H1 (cell line): Measurements from ENCODE around the gene MAFB. TPM values are rescaled to one million over a fixed set of nuclear protein-coding genes. Genes with fewer than 3 reads are reported as not detected.

Experiments used
- CTCF ChIA-PET: fragments of 300-600 bp; sonication (Branson Sonifier 250); formaldehyde crosslinking; loops from one replicate; lab custom pipeline; 2021; ENCODE audit not compliant: partially characterized antibody; lab: Charles Lee
- POLR2A ChIA-PET: fragments of 300-600 bp; sonication (Branson Sonifier 250); formaldehyde crosslinking; loops from one replicate; lab custom pipeline; 2021; ENCODE audit warnings: inconsistent platforms; ENCODE audit not compliant: partially characterized antibody; lab: Charles Lee
- DNase-seq, 2 experiments: peaks; one replicate each; pipeline versions ENCODE4 v3.0.0 to v3.0.0-alpha.2; 2010 to 2022; ENCODE audit warnings: low spot score in 2 of 2, low read depth in 1 of 2, mixed read lengths in 1 of 2
- FAIRE-seq: peaks from 2 replicates; lab custom pipeline; 2011; peaks lifted over from hg19 to GRCh38; lab: Jason Lieb, UNC
- H2AFZ ChIP-seq: 2 replicates; pipeline ENCODE4 v1.8.1; 2012; ENCODE audit warnings: low read length, inconsistent platforms
- H2AK5ac ChIP-seq: 2 replicates; pipeline ENCODE4 v1.6.1; 2013; ENCODE audit warnings: low read depth, low read length
- H2BK120ac ChIP-seq: replicated peaks from 2 replicates; pipeline ENCODE3; 2013; ENCODE audit warnings: low read depth, low read length, inconsistent platforms
- H2BK12ac ChIP-seq: 2 replicates; pipeline ENCODE4 v1.6.1; 2013; ENCODE audit warnings: low read depth, low read length
- H2BK15ac ChIP-seq: 2 replicates; pipeline ENCODE4 v1.6.1; 2013; ENCODE audit warnings: low read length
- H2BK20ac ChIP-seq: 2 replicates; pipeline ENCODE4 v1.6.1; 2013; ENCODE audit warnings: low read length
- H2BK5ac ChIP-seq: 2 replicates; pipeline ENCODE4 v1.6.1; 2013; ENCODE audit warnings: low read depth, low read length
- H3K14ac ChIP-seq: 2 replicates; pipeline ENCODE4 v1.6.1; 2013; ENCODE audit warnings: inconsistent platforms; ENCODE audit not compliant: insufficient read length
- H3K18ac ChIP-seq: 2 replicates; pipeline ENCODE4 v1.6.1; 2013; ENCODE audit warnings: low read length; ENCODE audit errors: extremely low read depth
- H3K23ac ChIP-seq: 2 replicates; pipeline ENCODE4 v1.6.1; 2013; ENCODE audit warnings: inconsistent platforms; ENCODE audit not compliant: insufficient read length
- H3K23me2 ChIP-seq: 2 replicates; pipeline ENCODE4 v1.6.1; 2013; ENCODE audit warnings: low read depth, low read length
- H3K27ac ChIP-seq: 2 replicates; pipeline ENCODE4 v1.6.1; 2011; ENCODE audit warnings: low read depth, low read length, inconsistent platforms
- H3K27me3 ChIP-seq, 4 experiments: replicated peaks in 1 of 4; 1 replicate in 1 of 4; 2 replicates in 3 of 4; pipeline versions ENCODE4 v1.6.1 to v1.8.1; 2011 to 2013; ENCODE audit warnings: low read length in 3 of 4, mild to moderate bottlenecking in 3 of 4, inconsistent platforms in 2 of 4, mixed read lengths in 2 of 4, moderate library complexity in 1 of 4; ENCODE audit not compliant: control insufficient read depth in 3 of 4, insufficient read depth in 3 of 4; ENCODE audit errors: extremely low read depth in 1 of 4
- H3K36me3 ChIP-seq, 4 experiments: 2 replicates each; pipeline versions ENCODE4 v1.6.1 to v1.8.1; 2011 to 2013; ENCODE audit warnings: mild to moderate bottlenecking in 4 of 4, low read length in 3 of 4, moderate library complexity in 2 of 4, control low read depth in 1 of 4, inconsistent platforms in 1 of 4; ENCODE audit not compliant: insufficient read depth in 4 of 4, control insufficient read depth in 2 of 4
- H3K4ac ChIP-seq: replicated peaks from 2 replicates; pipeline ENCODE3; 2013; ENCODE audit warnings: low read length, low read depth, mixed read lengths, inconsistent platforms; ENCODE audit not compliant: insufficient read length
- H3K4me1 ChIP-seq, 4 experiments: replicated peaks in 1 of 4; 1 replicate in 1 of 4; 2 replicates in 3 of 4; pipeline versions ENCODE4 v1.6.1 to v1.8.1; 2011 to 2013; ENCODE audit warnings: low read length in 3 of 4, inconsistent platforms in 2 of 4, mixed read lengths in 1 of 4; ENCODE audit not compliant: insufficient read depth in 4 of 4, control insufficient read depth in 3 of 4
- H3K4me2 ChIP-seq, 2 experiments: 2 replicates each; pipeline versions ENCODE4 v1.6.1 to v1.8.1; 2011 to 2013; ENCODE audit warnings: low read depth in 2 of 2, low read length in 2 of 2, control low read depth in 1 of 2, inconsistent platforms in 1 of 2, mild to moderate bottlenecking in 1 of 2; ENCODE audit not compliant: insufficient read depth in 1 of 2
- H3K4me3 ChIP-seq, 4 experiments: fragments of 200-600, 300-600 bp in 1 of 4; sonication (generic), shearing (Covaris generic), sonication (Bioruptor Twin) in 1 of 4; 2 replicates each; pipeline versions ENCODE4 v1.5.1 to v1.8.1; 2011 to 2016; ENCODE audit warnings: low read length in 4 of 4, low read depth in 3 of 4, control low read depth in 2 of 4, inconsistent platforms in 2 of 4, mild to moderate bottlenecking in 2 of 4, mixed read lengths in 1 of 4, moderate library complexity in 1 of 4; ENCODE audit not compliant: insufficient read depth in 2 of 4; ENCODE audit errors: extremely low read depth in 1 of 4
- H3K56ac ChIP-seq: replicated peaks from 2 replicates; pipeline ENCODE3; 2013; ENCODE audit warnings: low read depth, mild to moderate bottlenecking, mixed read lengths, low read length, inconsistent platforms; ENCODE audit not compliant: insufficient read length
- H3K79me1 ChIP-seq: 2 replicates; pipeline ENCODE4 v1.6.1; 2013; ENCODE audit warnings: low read depth, low read length, control low read depth
- H3K79me2 ChIP-seq, 2 experiments: 2 replicates each; pipeline versions ENCODE4 v1.6.1 to v1.8.1; 2012 to 2013; ENCODE audit warnings: low read length in 2 of 2, mild to moderate bottlenecking in 2 of 2, inconsistent platforms in 1 of 2; ENCODE audit not compliant: insufficient read depth in 2 of 2, control insufficient read depth in 1 of 2
- H3K9ac ChIP-seq, 4 experiments: replicated peaks in 1 of 4; 1 replicate in 1 of 4; 2 replicates in 3 of 4; pipeline versions ENCODE4 v1.6.1 to v1.8.1; 2011 to 2013; ENCODE audit warnings: low read depth in 3 of 4, low read length in 3 of 4, control low read depth in 2 of 4, mild to moderate bottlenecking in 2 of 4, moderate library complexity in 2 of 4, inconsistent platforms in 1 of 4; ENCODE audit errors: extremely low read depth in 1 of 4
- H3K9me3 ChIP-seq, 2 experiments: 2 replicates each; pipeline versions ENCODE4 v1.6.1 to v1.8.1; 2012 to 2013; ENCODE audit warnings: mild to moderate bottlenecking in 2 of 2, moderate library complexity in 2 of 2, control low read depth in 1 of 2, inconsistent platforms in 1 of 2, low read depth in 1 of 2, low read length in 1 of 2, mixed read lengths in 1 of 2; ENCODE audit not compliant: insufficient read depth in 2 of 2
- H4K20me1 ChIP-seq, 2 experiments: replicated peaks in 1 of 2; 2 replicates each; pipeline versions ENCODE3 to v1.8.1; 2011 to 2013; ENCODE audit warnings: inconsistent platforms in 2 of 2, low read length in 2 of 2, mild to moderate bottlenecking in 1 of 2; ENCODE audit not compliant: insufficient read depth in 2 of 2, control insufficient read depth in 1 of 2
- H4K5ac ChIP-seq: 2 replicates; pipeline ENCODE4 v1.6.1; 2013; ENCODE audit warnings: low read length, low read depth, mixed read lengths, inconsistent platforms; ENCODE audit not compliant: insufficient read length
- H4K8ac ChIP-seq: 2 replicates; pipeline ENCODE4 v1.8.0; 2013; ENCODE audit warnings: mild to moderate bottlenecking, moderate library complexity, low read length, inconsistent platforms; ENCODE audit not compliant: insufficient read depth; ENCODE audit errors: extremely low read depth
- H4K91ac ChIP-seq: replicated peaks from 2 replicates; pipeline ENCODE3; 2013; ENCODE audit warnings: low read length, mixed read lengths, inconsistent platforms; ENCODE audit not compliant: insufficient read length
- BACH1 ChIP-seq: IDR thresholded peaks from 2 replicates; pipeline ENCODE4 v1.6.1; 2012; ENCODE audit warnings: low read length, improper control_type of control experiment
- EP300 ChIP-seq, 2 experiments: IDR thresholded peaks; 1 replicate in 1 of 2; 2 replicates in 1 of 2; pipeline ENCODE4 v1.6.1; 2011 to 2012; ENCODE audit warnings: low read depth in 2 of 2, low read length in 2 of 2, mild to moderate bottlenecking in 2 of 2, borderline replicate concordance in 1 of 2, inconsistent platforms in 1 of 2, moderate library complexity in 1 of 2
- EZH2 ChIP-seq: fragments of 200-600 bp; sonication (generic); IDR thresholded peaks from 2 replicates; pipeline ENCODE4 v1.7.1; 2012; ENCODE audit warnings: low read depth, mild to moderate bottlenecking, moderate library complexity, low read length, inconsistent platforms; ENCODE audit not compliant: severe bottlenecking
- FOSL1 ChIP-seq: IDR thresholded peaks from 2 replicates; pipeline ENCODE4 v1.6.1; 2011; ENCODE audit warnings: mild to moderate bottlenecking, low read depth, low read length, moderate library complexity; ENCODE audit not compliant: insufficient read depth
- HDAC2 ChIP-seq, 2 experiments: fragments of 300-600 bp in 1 of 2; sonication (generic) in 1 of 2; IDR thresholded peaks; 2 replicates each; pipeline ENCODE4 v1.6.1; 2011 to 2012; ENCODE audit warnings: low read depth in 2 of 2, low read length in 2 of 2, mild to moderate bottlenecking in 2 of 2, moderate library complexity in 2 of 2, borderline replicate concordance in 1 of 2, inconsistent platforms in 1 of 2
- HDAC6 ChIP-seq: IDR thresholded peaks from one replicate; pipeline ENCODE4 v1.7.1; 2012; ENCODE audit warnings: low read depth, mild to moderate bottlenecking, inconsistent platforms, low read length, moderate library complexity
- MAFK ChIP-seq: IDR thresholded peaks from 2 replicates; pipeline ENCODE4 v1.6.1; 2012; ENCODE audit warnings: low read depth, mild to moderate bottlenecking, improper control_type of control experiment, low read length
- NRF1 ChIP-seq: IDR thresholded peaks from 2 replicates; pipeline ENCODE4 v1.6.1; 2011; ENCODE audit warnings: mild to moderate bottlenecking, low read depth, low read length, improper control_type of control experiment
- POU5F1 ChIP-seq: IDR thresholded peaks from 2 replicates; pipeline ENCODE4 v1.6.1; 2011; ENCODE audit warnings: low read depth, mild to moderate bottlenecking, low read length, moderate library complexity
- SUZ12 ChIP-seq: fragments of 200-600 bp; sonication (generic); IDR thresholded peaks from 2 replicates; pipeline ENCODE4 v1.6.1; 2012; ENCODE audit warnings: mild to moderate bottlenecking, inconsistent platforms, low read length, moderate library complexity, mixed read lengths
- TAF1 ChIP-seq: IDR thresholded peaks from 2 replicates; pipeline ENCODE4 v1.6.1; 2011; ENCODE audit warnings: mild to moderate bottlenecking, low read depth, low read length
- WGBS, 2 experiments: shearing (Covaris generic) in 1 of 2; methylation state at CpG; one replicate each; pipeline versions ENCODE4 v1.1.6 to v1.1.7; 2013 to 2015; ENCODE audit warnings: low lambda C conversion rate in 2 of 2, mixed read lengths in 2 of 2, inconsistent platforms in 1 of 2, low coverage in 1 of 2, missing lambda C conversion rate in 1 of 2; ENCODE audit not compliant: insufficient replicate concordance in 2 of 2, insufficient coverage in 1 of 2, insufficient read length in 1 of 2; ENCODE audit errors: extremely low coverage in 1 of 2, missing lambda C conversion rate in 1 of 2; 5-methylcytosine and 5-hydroxymethylcytosine counted together
- polyA plus RNA-seq, 7 experiments: library from polyadenylated mRNA; depleted of rRNA in 3 of 7; stranded (reverse) in 5 of 7; unstranded in 2 of 7; fragments of >200 nt in 5 of 7; fragments of 200-250 nt in 2 of 7; gene quantifications; 1 replicate in 5 of 7; 2 replicates in 1 of 7; 4 replicates in 1 of 7; pipeline versions ENCODE4 v1.2.1 to v1.2.3, GENCODE V29; 2011 to 2013; ENCODE audit warnings: missing spikeins in 2 of 7, mixed read lengths in 2 of 7
- total RNA-seq: library from RNA; stranded (reverse); fragmentation: NEBNext Ultra II Directional; extraction: Animal tissue kit (Norgen Biotek cat#: 25700); gene quantifications from 2 replicates; pipeline ENCODE4 v1.2.1, GENCODE V29; 2021

Gene MAFB
- total and polyA plus RNA-seq, 2 of the 8 experiments (the other 6 are each of a cell fraction or from before 2014, with no cell fraction given): 0.83 to 1.8 TPM

- no peak overlapping the region for H2BK20ac ChIP-seq
- H3K4me2 ChIP-seq: peak overlapping the region; percentile 44 to 97
- H4K8ac ChIP-seq: no peak overlapping the region
- no peak overlapping the region for H3K9ac ChIP-seq
- H3K18ac ChIP-seq: no peak overlapping the region
- 6% methylated on average over 45 of the region's 45 CpGs; no CpG with 5 or more reads in 1 of the 2 experiments for WGBS, 2 experiments
- no peak overlapping the region for H4K91ac ChIP-seq
- H3K79me2 ChIP-seq: no peaks in the 10 kb centered on the region
- FAIRE-seq: no peak
- no peak overlapping the region for H3K23ac ChIP-seq
- no peak overlapping the region for H2AFZ ChIP-seq
- H3K9me3 ChIP-seq: no peaks in the 10 kb centered on the region
- H3K4ac ChIP-seq: no peak overlapping the region
- peaks cover 24% of the 10 kb centered on the region; the same call in 1 of the 2 replicates for H3K23me2 ChIP-seq
- H3K36me3 ChIP-seq: peaks cover 0 to 7% (median 0%) of the 10 kb centered on the region in 4 experiments; a peak in 1 of 8 replicates
- H4K5ac ChIP-seq: no peak overlapping the region
- H4K20me1 ChIP-seq: peaks cover 11 to 23% of the 10 kb centered on the region in 2 experiments
- H2BK120ac ChIP-seq: no peak overlapping the region
- H2AK5ac ChIP-seq: no peak overlapping the region
- ChIA-PET POLR2A (interaction anchor here (1.5 kb wide), 1 partner anchor 425 kb away, joined by 3 read pairs; no protein-coding TSS in a partner anchor), CTCF (interaction anchor here (0.6 to 2.5 kb wide), 16 partner anchors 10 to 272 kb away, joined by 3 to 12 read pairs (median 4); no protein-coding TSS in a partner anchor)
- H2BK12ac ChIP-seq: peak overlapping the region; percentile 71; the same call in 1 of the 2 replicates
- H3K56ac ChIP-seq: no peak overlapping the region
- H3K27ac ChIP-seq: no peak overlapping the region
- no peak for DNase-seq
- 0 out of 2 replicates have a peak overlapping the region, but pooled peaks have one; percentile 61 for H2BK15ac ChIP-seq
- no peak overlapping the region for H2BK5ac ChIP-seq
- peaks cover 75 to 98% (median 91%) of the 10 kb centered on the region in 4 experiments for H3K27me3 ChIP-seq
- no peaks in the 10 kb centered on the region for H3K79me1 ChIP-seq
- no peak overlapping the region for H3K14ac ChIP-seq
- H3K4me1 ChIP-seq: peaks cover 0 to 42% (median 24%) of the 10 kb centered on the region in 4 experiments; a peak in 6 of 7 replicates
- peak overlapping the region; percentile 8 to 75 (median 37) for H3K4me3 ChIP-seq
- TF ChIP-seq HDAC2 (IDR thresholded peaks at IDR 0.05; ENCODE audit: borderline replicate concordance in 1 of 2, low read depth in 2 of 2, low read length in 2 of 2) (no peak), TAF1 (no peak), EP300 (IDR thresholded peaks at IDR 0.05; ENCODE audit: borderline replicate concordance in 1 of 2, low read depth in 2 of 2, low read length in 2 of 2) (no peak), SUZ12 (peak; percentile 0), HDAC6 (no peak), POU5F1 (no peak), NRF1 (no peak), BACH1 (no peak), EZH2 (peak; percentile 69), FOSL1 (no peak), MAFK (no peak)
These were observed 2.0 kb upstream of the MAFB start for GRCh38 chr20:40690836-40691565.
